IPS DF 6.9 (cell line): ENCODE data around the gene B4GALNT2.
"Not testable (repeated sequence)": the region's sequence is repeated elsewhere in the genome, so short reads cannot be mapped to it uniquely, and the experiment has no call there.

Experiments
- DNase-seq: peaks from one replicate; pipeline ENCODE4 v3.0.0-alpha.2; 2013; ENCODE audit warnings: low read depth, low spot score
- H3K27ac ChIP-seq: one replicate; pipeline ENCODE4 v1.5.1; 2013; ENCODE audit warnings: low read length, control low read depth
- H3K27me3 ChIP-seq: 2 replicates; pipeline ENCODE4 v1.6.1; 2013; ENCODE audit warnings: mild to moderate bottlenecking, low read length; ENCODE audit not compliant: control insufficient read depth, insufficient read depth
- H3K36me3 ChIP-seq: 2 replicates; pipeline ENCODE4 v1.6.1; 2013; ENCODE audit warnings: low read length; ENCODE audit not compliant: control insufficient read depth, insufficient read depth
- H3K4me1 ChIP-seq: 2 replicates; pipeline ENCODE4 v1.6.1; 2013; ENCODE audit warnings: low read length; ENCODE audit not compliant: control insufficient read depth, insufficient read depth
- H3K4me3 ChIP-seq: 2 replicates; pipeline ENCODE4 v1.5.1; 2013; ENCODE audit warnings: mild to moderate bottlenecking, low read length
- H3K9me3 ChIP-seq: 2 replicates; pipeline ENCODE4 v1.6.1; 2013; ENCODE audit warnings: low read length, inconsistent platforms; ENCODE audit not compliant: control insufficient read depth, insufficient read depth
- WGBS: extraction: QIAGEN DNeasy Blood & Tissue Kit; methylation state at CpG from one replicate; pipeline ENCODE4 v1.1.7; 2013; ENCODE audit warnings: mixed read lengths, missing lambda C conversion rate; ENCODE audit not compliant: insufficient read length, insufficient coverage; 5-methylcytosine and 5-hydroxymethylcytosine counted together

B4GALNT2 gene

DNA sequence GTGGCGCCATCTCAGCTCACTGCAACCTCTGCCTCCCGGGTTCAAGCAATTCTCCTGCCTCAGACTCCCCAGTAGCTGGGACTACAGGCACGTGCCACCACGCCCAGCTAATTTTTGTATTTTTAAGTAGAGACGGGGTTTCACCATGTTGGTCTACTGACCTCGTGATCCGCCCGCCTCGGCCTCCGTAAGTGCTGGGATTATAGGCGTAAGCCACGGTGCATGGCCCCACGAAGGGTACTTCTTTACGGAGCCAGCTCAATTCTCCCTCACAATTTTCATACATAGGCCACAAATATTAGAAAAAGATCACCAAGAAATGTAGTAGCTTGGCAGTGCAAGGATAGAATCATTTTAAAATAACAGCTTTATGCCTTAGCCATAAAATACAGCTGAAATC, 29.2 kb upstream of the B4GALNT2 start:
- H3K9me3 ChIP-seq, H3K27ac ChIP-seq, H3K4me3 ChIP-seq, H3K27me3 ChIP-seq, H3K4me1 ChIP-seq, DNase-seq, H3K36me3 ChIP-seq: not testable (repeated sequence)
- WGBS: no CpG with 5 or more reads among the region's 14 CpGs

DNA sequence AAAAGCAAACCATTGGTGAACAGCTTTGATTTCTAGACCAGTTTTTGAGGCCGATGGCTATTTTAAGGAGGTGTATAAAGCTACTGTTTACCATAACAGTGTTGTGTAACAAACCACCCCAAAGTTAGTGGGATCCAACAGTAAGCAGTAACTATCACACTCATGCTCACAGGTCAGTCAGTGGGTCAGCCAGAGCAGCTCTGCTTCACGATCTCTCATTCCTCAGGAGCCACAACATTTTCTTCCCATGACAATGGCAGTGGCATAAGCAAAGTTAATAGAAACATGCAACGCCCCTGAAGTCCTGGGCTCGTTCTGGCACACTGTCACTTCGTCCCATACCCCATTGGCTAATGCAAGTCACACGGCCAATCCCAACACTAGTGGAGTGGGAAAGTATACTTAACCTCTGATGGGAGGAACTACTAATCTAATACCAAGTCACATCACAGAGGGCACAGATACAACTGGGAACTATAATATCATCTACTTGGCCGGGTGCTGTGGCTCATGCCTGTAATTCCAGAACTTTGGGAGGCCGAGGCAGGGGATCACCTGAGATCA, 28.0 kb upstream of the B4GALNT2 start:
- DNase-seq: no peak
- Histone ChIP-seq H3K36me3 (no peaks in the 10 kb centered on the region), H3K27ac (no peak overlapping the region), H3K9me3 (no peaks in the 10 kb centered on the region), H3K4me1 (peaks cover 3% of the 10 kb centered on the region; the same call in 1 of the 2 replicates), H3K4me3 (no peak overlapping the region), H3K27me3 (no peaks in the 10 kb centered on the region)
- no CpG with 5 or more reads among the region's 8 CpGs for whole genome bisulfite sequencing

DNA sequence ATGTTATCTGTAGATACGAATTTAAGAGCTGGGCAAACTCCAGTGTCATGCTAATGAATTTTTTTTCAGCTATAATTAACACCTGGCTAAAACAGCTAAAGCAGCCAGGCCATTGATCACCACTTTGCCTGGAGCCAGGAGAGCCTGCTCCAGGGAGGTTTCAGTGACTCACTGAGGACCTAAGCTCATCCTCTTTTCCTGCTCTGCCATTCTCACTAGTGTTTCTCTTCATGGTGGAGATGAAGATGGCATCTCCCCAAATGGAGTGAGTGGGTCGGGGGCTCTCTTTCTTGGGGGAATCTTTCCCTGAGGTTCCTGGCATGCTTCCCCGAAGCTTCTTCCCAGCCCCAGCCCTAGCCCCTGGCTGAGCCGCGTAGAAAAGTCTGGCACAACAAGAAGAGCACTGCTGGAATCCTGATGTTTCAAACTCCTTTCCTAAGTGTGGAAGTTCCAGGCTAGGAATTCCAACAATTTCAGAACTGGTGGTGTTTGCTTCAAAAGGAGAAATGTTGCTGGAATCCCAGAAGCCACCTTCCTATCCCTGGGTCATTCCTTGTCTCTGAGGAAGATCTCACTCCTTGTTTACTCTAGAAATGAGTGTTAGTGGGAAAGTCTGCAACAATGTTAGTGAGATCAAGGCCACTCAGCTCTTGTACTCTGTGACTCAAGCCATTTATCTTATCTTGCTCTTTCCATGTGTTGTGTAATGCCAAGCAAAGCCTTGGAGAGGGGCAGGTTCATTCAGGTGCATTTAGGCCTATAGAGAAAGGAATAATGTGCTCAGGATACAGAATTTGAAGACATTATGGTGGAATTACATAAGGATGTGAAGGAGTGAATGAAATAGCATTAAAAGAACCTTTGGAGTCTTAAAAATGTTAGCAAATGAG, 26.0 kb upstream of the B4GALNT2 start:
- DNase-seq: no peak
- H3K27me3 ChIP-seq: no peaks in the 10 kb centered on the region
- peaks cover 3% of the 10 kb centered on the region; the same call in 1 of the 2 replicates for H3K4me1 ChIP-seq
- no peaks in the 10 kb centered on the region for H3K9me3 ChIP-seq
- no peak overlapping the region for H3K4me3 ChIP-seq
- no peak overlapping the region for H3K27ac ChIP-seq
- H3K36me3 ChIP-seq: no peaks in the 10 kb centered on the region
- WGBS: no CpG with 5 or more reads among the region's 5 CpGs

DNA sequence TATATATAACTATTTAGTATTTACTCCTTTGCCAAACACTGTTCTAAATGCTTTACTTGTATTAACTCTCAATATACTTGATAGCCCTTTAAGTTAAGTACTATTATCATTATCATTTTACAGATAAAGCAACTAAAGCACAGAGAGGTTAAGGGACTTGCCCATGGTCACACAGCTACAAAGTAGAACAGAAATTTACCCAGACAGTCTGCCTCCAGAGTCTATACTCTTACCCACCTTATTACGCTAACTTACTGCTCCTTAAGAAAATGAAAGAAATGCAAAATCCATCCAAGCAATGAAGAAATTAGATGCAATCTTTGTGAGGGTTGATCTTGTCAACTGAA, 25.4 kb upstream of the B4GALNT2 start:
- H3K27ac ChIP-seq: no peak overlapping the region
- peaks cover 3% of the 10 kb centered on the region; the same call in 1 of the 2 replicates for H3K4me1 ChIP-seq
- H3K9me3 ChIP-seq: no peaks in the 10 kb centered on the region
- no CpG with 5 or more reads among the region's 1 CpG for WGBS
- no peaks in the 10 kb centered on the region for H3K36me3 ChIP-seq
- no peaks in the 10 kb centered on the region for H3K27me3 ChIP-seq
- no peak overlapping the region for H3K4me3 ChIP-seq
- no peak for DNase-seq

DNA sequence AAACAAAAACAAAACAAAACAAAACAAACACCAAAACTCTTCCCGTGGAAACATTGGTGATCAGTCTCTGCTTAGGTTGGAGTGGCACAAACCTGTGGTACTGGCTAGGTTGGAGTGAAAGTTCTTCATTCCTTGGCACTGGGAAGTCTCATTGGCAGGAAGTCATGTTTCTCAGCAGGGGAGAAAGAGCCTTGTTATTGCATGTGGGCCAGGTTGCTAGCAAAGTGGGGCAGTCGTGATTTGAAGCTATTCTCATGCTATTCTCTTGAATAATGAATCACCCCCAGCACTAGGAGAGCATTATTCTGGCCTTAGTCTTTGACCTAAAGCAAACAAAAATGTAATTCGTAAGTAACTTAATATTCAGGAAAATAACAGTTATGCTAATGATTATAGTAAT, 24.3 kb upstream of the B4GALNT2 start:
- no peak overlapping the region for H3K27ac ChIP-seq
- no peak for DNase-seq

DNA sequence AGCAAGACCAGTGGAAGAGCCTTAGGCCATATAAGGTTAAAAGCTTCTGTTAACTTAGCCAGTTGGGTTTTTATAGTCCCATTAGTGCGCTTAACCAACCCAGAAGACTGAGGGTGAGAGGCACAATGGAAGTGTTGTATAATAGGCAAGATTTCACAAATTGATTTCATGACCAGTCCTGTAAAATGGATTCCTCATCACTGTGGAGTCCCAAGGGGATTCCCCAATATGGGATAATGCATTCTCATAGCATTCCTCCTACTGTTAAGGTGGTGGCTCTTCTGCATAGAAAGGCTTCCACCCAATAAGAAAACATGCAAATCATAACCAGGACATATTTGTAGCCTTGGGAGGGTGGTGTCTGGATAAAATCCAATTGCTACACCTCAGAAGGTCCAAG, 22.1 kb upstream of the B4GALNT2 start:
- no peak overlapping the region for H3K4me3 ChIP-seq
- DNase-seq: no peak
- H3K4me1 ChIP-seq: peaks cover 3% of the 10 kb centered on the region; the same call in 1 of the 2 replicates
- H3K27me3 ChIP-seq: no peaks in the 10 kb centered on the region
- no peaks in the 10 kb centered on the region for H3K9me3 ChIP-seq
- H3K36me3 ChIP-seq: no peaks in the 10 kb centered on the region
- H3K27ac ChIP-seq: no peak overlapping the region
- no CpG with 5 or more reads among the region's 1 CpG for WGBS

More for the DNA sequence above, 24.3 kb upstream of the B4GALNT2 start:
- Histone ChIP-seq H3K4me3 (no peak overlapping the region), H3K36me3 (no peaks in the 10 kb centered on the region), H3K9me3 (no peaks in the 10 kb centered on the region), H3K4me1 (peaks cover 3% of the 10 kb centered on the region; the same call in 1 of the 2 replicates), H3K27me3 (no peaks in the 10 kb centered on the region)
- WGBS: no CpG with 5 or more reads among the region's 3 CpGs

DNA sequence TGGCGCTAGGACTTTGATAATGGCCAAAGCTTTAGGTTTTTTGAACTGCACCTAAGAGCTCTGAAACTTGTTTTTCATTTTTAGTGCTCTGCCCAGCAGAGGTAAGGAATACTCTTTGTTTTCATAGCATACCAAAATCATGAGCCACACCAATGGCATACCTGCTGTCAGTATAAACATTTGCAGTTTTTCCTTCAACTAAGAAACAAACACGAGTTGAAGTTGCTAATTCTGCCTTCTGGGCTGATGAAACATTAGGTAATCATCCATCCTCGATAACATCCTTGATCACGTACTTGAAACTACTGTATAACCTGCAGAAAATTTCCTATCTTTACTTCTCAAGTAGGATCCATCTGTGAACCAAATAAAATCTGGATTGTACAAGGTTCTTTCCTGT, 20.6 kb upstream of the B4GALNT2 start:
- WGBS: no CpG with 5 or more reads among the region's 4 CpGs
- no peaks in the 10 kb centered on the region for H3K9me3 ChIP-seq
- H3K27ac ChIP-seq: no peak overlapping the region
- no peak overlapping the region for H3K4me3 ChIP-seq
- DNase-seq: no peak
- H3K4me1 ChIP-seq: peaks cover 3% of the 10 kb centered on the region; the same call in 1 of the 2 replicates
- no peaks in the 10 kb centered on the region for H3K27me3 ChIP-seq
- no peaks in the 10 kb centered on the region for H3K36me3 ChIP-seq

DNA sequence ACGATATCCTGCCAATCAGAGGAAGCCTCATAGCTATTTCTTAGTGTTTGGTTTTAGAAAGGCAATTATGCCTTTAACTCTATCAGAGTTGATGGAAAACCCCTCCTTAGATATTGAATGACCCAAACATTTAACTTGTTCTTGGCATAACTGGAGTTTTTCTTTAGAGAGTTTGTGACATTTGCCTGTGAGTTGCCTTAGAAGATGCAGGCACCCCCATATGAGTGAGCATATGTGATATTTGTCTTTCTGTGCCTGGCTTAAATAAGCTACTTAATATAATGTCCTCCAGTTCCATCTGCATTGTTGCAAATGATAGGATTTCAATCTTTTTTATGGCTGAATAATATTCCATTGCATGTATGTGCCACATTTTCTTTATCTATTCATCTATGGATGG, 19.6 kb upstream of the B4GALNT2 start:
- H3K27me3 ChIP-seq: no peaks in the 10 kb centered on the region
- WGBS: no CpG with 5 or more reads among the region's 1 CpG
- no peak overlapping the region for H3K4me3 ChIP-seq
- H3K9me3 ChIP-seq: no peaks in the 10 kb centered on the region
- peaks cover 3% of the 10 kb centered on the region; the same call in 1 of the 2 replicates for H3K4me1 ChIP-seq
- no peaks in the 10 kb centered on the region for H3K36me3 ChIP-seq
- no peak overlapping the region for H3K27ac ChIP-seq
- DNase-seq: no peak

DNA sequence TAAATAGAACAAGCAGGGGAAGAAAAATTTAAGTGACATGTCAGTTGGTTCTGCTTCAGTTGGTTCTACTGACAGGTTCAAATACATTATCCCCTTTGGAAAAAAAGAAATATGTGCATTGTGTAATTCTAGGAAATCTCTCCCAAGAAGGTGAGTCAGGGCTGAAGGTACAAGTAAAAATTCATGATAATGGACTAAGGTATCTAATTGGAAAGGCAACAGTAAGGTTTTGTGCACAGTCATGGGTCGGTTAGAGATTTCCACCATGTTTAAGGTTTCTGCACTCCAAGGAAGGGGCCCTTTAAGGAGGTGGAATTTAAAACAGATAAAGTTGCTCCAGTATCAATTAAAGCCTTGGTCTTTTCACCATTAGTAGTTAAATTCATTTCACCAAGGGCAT, 17.9 kb upstream of the B4GALNT2 start:
- H3K27me3 ChIP-seq: no peaks in the 10 kb centered on the region
- no peaks in the 10 kb centered on the region for H3K36me3 ChIP-seq
- no peak for DNase-seq
- WGBS: no CpG with 5 or more reads among the region's 1 CpG
- no peak overlapping the region for H3K27ac ChIP-seq
- no peaks in the 10 kb centered on the region for H3K9me3 ChIP-seq
- H3K4me1 ChIP-seq: no peaks in the 10 kb centered on the region
- H3K4me3 ChIP-seq: no peak overlapping the region

DNA sequence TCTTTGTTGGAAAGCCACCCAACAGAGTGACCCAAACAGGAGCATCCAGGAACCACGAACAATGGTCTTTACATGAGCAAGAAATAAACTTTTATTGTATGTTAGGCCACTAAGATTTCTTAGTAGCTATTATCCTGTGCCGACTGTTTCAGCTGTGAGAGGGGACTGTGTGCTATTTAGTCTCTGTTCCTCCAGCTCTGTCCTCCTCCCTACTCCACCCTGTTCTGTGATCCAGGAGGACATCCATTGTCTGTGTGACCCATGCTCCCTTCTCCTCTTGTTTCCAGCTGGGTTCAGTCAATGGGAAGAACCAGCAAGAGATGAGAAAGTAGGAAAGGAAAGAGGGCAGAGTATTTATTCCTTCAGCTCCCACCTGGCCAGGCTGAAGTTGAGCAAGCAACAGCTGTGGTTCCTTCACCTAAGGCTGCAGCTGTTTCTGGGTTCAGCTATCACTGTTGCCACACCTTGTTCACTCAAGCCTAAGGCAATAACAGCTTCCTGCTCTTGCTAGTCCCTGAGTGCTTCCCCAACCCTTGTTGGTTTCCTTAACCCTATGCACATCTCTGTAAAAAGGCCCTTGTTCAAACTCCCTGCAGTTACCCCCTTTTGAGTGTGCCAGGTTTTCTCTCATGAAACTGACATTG, 14.9 kb upstream of the B4GALNT2 start:
- DNase-seq: no peak
- H3K27me3 ChIP-seq: no peaks in the 10 kb centered on the region
- H3K4me3 ChIP-seq: no peak overlapping the region

More for the DNA sequence above, 14.9 kb upstream of the B4GALNT2 start:
- WGBS: no CpG with 5 or more reads among the region's 2 CpGs
- no peaks in the 10 kb centered on the region for H3K36me3 ChIP-seq
- no peaks in the 10 kb centered on the region for H3K4me1 ChIP-seq
- H3K9me3 ChIP-seq: no peaks in the 10 kb centered on the region
- no peak overlapping the region for H3K27ac ChIP-seq
